Sciatic nerve (tissue), 2 donors: ENCODE data around the gene PARD3B. TPM values are rescaled to one million over a fixed set of nuclear protein-coding genes. Genes with fewer than 3 reads are reported as not detected.
A peak's percentile ranks its signal among the peaks of the same experiment; 100 is the strongest.

Experiments used
- ATAC-seq: fragments of 200-7000 bp; cut with Tn5 transposase; one replicate; pipeline ENCODE4 v1.9.1; 2020; ENCODE audit warnings: mild to moderate bottlenecking, moderate library complexity
- DNase-seq: peaks from one replicate; pipeline ENCODE4 v3.0.0-alpha.2; 2020; ENCODE audit warnings: low spot score
- intact Hi-C: fragments of 100-400 bp; cut with DNase I; formaldehyde crosslinking; loops from one replicate; pipeline ENCODE4 v1.14.2; 2022
- total RNA-seq: library from RNA; stranded (reverse); fragmentation: NEBNext Ultra II Directional; extraction: Animal tissue kit (Norgen Biotek cat#: 25700); gene quantifications from one replicate; pipeline ENCODE4 v1.2.1, GENCODE V29; 2021
- donor health status: DM: no; HTN: no; CAD: no.
- donor health status: DM: no; HTN: no; CAD: no.

Gene PARD3B
- total RNA-seq, 1 donor from 2014 or later = 100 TPM

DNA sequence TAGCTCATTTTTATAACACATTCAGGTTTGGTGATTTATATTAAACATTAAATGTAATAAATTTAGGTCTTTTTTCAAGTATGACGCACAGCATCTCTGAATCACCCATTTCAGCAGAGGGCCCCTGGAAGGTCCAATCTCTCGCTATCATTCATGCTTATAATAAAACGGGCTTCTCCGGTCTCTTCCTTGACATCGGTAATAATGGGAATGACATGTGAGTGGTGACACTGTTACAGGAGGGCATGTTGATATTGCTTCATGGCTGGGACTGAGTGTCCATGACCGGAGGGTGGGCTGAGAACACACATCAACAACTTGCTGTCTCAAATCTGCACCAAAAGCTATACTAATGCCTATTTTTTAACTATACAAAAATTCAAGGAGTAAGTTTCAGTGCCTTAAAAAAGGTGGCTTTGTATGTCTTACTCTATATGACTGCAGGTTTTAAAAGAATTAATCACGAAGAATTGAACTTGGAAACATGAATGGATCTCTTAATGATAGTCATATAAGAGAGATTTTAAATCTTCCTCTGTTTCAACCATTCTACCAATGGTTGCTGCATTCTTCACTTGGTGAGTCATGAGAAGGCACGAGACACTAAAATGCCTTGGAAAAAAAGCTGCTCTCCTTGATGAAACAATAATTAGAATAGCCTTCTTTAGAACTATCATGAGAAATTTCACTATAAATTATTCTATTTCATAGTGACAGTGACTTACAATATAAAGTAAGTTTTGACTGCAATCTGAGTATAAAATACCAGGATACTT is 1035.1 kb downstream of the PARD3B start:
- no peak for ATAC-seq
- intact Hi-C loops = no loop called here
- no peak for DNase-seq

DNA sequence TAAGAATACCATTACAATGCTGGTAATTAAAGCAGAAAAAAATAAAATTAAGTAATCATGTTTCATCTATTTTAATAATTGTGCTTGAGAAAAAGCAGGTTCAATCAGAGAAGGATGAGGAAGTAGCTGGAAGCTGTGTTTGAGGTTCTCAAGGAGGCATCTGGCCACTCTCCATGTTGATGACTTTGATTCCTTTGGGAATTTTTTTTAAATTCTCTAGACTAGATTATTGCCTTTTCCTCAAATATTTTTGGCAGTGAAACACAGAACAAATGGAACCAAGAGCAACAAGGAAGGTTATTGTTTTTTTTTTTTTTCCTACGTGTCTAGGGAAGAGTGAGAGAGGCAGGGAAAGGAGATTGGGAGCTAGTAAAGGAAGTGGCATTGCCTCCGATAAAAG is 1037.1 kb downstream of the PARD3B start:
- intact Hi-C loops = no loop called here
- ATAC-seq (peak; percentile 69), DNase-seq (no peak)

DNA sequence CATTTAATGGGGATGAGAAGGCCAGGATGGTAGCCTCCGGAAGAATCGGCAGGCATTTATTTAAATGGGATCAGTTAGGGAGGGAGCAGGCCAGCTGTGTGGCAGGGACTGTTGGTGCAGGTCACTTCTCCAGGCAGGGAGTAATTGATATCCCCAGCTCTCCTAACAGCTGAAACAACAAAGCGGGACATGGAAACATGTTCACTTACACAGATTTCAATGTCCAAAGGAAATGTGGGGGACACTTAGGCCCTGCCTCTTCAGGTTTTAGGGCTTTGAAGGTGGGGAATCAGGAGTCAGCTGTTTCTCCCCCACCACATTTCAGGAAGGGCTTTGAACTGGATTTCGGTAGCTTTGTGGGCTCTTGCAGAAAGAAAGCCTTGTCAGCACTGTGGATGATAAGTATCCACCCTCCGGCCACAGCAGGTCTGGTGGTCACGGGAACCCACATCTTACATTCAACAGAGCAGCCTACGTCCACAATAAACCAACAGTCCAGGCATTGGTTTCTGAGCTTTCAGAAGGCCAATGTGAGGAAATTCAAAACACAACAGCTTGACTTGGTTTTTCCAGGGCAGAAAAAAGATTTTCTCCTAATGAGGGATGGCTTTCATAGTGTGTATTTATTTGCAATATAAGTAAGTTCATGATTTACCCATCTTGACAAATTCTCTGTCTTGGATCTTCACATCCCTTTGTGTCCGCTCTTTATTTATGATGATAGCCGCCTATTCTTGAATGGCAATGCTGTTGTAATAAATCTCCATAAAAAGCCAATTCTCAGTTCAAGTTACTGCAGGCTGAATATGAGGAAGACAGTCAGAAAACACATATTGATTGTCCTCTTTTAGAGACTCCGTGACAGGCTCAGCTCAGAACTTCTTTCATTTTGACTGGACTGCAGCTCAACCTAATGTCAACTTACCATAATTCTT is 1040.4 kb downstream of the PARD3B start:
- peak; percentile 71 for ATAC-seq
- DNase-seq = no peak
- intact Hi-C loops = no loop called here

DNA sequence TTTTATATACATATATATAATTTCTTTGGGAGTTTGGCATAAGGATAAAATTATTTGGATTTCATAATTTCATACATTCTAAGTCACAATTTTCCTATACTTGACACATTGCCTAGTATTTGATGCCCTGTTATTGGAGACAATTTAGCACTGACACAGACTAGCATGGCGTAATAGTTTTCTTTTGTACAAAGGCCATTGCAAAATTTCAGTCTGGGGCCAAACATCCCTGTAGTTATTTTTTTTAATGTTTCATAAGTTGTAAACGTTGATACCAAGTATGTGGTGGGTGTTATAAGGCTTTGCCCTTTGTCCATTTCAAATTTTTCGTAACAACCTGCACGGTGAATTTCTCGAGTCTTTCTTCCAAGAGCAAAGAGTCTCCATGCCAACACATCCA is 1041.4 kb downstream of the PARD3B start:
- intact Hi-C loops = no loop called here
- ATAC-seq = no peak

DNA sequence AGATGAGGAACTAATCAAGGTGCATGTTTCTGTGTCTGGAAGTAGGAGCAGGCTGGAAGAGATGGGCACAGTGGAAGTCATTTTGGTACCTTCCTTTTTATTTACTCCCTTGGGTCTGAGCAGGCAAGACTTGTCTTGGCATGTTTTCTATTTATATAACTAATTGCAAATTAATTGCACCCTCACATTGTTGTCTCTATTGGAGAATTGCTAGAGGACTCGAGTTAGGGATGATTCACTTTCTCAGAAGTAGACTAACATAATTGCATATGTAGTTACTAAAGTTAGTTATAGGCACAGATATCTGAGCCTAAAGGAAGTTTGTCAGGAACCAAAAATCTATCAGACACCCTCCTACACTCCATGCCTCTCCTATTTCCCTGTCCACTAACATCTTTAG is 1044.2 kb downstream of the PARD3B start:
- intact Hi-C loops = no loop called here
- DNase-seq (no peak), ATAC-seq (no peak)

More for the DNA sequence above, 1041.4 kb downstream of the PARD3B start:
- DNase-seq = no peak

DNA sequence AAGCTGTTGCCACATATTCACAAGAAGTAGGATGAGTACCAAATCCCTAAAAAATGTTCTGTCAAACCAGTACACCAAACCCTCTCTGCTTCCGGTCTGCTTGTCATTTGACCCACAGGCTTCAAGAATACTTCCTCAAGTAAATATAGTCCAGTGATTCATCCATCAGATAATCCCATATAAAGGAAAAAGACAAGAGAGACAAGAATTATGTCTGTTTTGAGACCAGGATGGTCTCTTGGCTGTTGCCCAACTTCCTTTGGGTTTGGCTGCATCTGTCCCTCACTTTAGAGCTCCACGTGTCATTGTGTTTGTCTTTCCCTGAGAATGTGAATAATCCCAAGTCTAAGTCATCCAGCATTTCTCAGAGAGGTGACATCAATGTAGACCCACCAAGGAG is 1045.5 kb downstream of the PARD3B start:
- ATAC-seq = no peak
- DNase-seq = no peak
- intact Hi-C loops = no loop called here

DNA sequence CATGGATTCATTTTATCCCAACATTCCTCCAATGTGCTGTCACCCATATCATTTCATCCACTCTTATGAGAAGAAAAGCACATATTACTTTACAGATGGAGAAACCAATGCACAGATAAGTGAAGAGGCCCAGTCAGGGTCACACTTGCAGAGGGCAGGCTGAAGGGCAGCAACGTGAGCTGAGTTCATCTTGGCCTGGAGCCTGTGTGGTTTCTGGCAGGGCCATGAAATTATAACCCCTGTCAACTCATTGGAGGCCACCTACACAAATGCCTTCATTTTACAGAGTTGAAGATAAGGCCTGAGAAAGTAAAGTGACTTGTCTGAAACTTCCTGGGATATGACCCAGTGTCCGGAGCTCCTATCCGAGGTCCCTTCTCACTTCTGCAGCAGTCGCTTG is 1048.6 kb downstream of the PARD3B start:
- no peak for ATAC-seq
- no peak for DNase-seq
- intact Hi-C loops = no loop called here

DNA sequence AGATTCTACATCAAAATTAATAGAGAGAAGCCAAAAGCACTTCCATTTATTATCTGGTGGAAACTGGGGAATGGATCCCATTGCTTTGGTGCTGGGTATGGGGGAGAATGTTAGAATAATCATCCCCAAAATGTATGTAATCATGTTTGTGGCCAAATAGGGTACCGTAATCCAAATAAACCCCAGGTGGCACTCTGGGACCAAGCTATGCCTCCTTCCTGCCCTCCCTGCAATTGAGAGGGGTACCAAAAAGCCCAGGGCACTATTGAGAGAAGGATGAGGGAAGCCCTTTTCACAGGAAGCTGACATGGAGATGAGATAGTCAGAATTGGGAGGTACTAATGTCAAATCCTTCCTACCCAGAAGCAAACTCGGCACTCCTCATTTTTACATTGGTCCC is 1051.3 kb downstream of the PARD3B start:
- intact Hi-C loops = no loop called here
- DNase-seq (no peak), ATAC-seq (no peak)

DNA sequence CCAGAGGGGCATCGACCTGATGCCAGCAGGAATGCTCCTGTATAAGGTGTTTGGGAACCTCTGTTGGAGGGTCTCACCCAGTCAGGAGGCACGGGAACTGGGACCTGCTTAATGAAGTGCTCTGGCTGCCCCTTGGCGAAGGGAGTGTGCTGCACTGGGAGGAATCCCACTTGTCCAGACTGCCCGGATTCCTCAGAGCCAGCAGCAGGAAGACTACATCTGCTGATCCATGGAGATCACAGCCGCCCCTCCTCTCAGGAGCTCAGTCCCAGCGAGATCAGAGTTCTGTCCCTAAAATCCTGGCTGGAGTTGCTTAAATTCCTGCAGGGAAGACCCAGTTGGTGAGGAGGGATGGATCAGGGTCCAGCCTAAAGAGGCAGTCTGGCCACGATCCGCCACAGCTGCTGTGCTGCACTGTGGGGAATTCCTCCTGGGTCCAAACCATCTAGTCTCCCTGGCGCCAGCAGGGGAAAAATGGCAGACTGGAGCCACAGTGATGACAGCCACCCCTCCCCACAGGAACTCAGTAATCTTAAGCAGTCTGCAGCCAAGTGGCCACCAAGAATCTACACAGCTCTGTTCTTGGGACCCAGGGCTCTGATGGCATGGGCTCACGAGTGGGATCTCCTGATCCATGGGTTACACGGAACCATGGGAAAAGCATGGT is 1060.5 kb downstream of the PARD3B start:
- intact Hi-C loops = no loop called here
- ATAC-seq (no peak), DNase-seq (no peak)

DNA sequence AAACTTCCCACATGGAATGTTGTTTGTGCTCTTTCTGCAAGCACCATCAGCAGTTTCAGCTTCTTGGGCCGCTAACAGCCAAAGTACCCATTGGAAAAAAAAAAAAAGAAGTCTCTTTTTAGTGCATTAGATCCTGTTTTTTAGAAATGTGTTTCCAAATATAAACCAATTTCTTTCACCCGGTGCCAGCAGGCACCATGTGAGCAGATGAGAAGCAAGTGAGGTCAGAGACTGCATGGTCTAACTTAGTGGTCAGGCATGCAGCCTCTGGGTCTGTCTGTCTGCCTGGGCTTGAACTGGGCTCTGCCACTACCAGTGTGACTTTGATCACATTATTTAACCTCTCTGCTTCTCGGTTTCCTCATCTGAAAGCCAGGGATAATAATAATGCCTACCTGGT is 1061.9 kb downstream of the PARD3B start:
- ATAC-seq (no peak), DNase-seq (no peak)
- intact Hi-C loops = no loop called here

DNA sequence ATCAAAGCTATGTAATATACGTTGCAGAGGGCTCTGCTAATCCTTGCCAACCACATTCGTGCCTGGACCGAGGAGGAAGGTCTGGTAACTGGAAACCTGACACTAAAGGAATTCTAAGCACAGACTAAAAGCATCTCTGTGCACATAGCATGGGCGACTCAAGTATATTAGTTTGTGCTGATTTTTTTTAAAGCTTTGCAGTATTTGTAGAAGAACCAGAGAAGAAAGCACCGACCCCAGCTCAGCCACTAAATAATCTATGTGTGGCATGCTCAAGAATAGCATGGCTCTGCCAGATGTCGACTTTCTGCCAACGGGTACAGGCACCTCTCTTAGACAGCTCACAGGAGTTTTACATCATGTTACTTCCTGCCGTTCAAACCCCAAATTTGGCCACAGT is 1063.8 kb downstream of the PARD3B start:
- DNase-seq = no peak
- intact Hi-C loops = no loop called here

DNA sequence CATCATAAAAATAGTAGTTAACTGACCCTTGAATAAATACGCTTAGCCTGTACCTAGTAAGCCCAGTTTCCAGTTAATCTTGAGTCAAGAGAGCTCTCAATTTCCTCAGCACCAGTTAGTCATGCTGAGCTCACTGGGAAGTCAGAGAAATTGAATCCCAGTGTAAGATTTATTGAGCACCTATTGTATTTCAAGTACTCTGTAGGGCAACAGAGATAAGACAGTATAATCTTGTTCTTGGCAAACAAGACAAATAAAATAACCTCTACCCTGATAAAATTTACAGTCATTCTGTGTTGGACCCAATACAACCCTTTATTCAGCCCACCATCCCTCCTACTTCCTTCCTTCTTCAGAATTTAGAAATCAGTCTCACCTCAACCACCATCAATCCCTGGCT is 1065.2 kb downstream of the PARD3B start:
- ATAC-seq (no peak), DNase-seq (no peak)
- intact Hi-C loops = no loop called here

More for the DNA sequence above, 1063.8 kb downstream of the PARD3B start:
- no peak for ATAC-seq

DNA sequence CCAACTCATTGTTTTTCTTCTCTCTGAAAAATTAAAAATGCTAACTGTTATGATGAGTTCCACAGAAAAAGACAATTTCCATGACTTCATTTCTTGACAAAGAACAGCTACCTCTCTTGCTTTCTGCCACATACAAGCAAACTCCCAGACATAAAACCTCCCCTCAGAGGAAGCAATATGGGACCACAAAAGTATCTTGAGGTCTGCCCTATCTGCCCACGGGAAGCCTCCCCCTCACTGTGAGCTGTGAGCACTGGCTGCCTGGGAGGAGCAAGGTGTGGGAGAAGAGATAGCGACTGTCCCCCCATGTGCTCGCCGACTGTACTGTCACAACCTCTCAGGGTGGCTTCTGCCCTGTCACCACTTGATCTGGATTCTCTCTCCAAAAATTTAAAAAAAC is 1067.4 kb downstream of the PARD3B start:
- DNase-seq = no peak
- intact Hi-C loops = no loop called here
- peak; percentile 44 for ATAC-seq

DNA sequence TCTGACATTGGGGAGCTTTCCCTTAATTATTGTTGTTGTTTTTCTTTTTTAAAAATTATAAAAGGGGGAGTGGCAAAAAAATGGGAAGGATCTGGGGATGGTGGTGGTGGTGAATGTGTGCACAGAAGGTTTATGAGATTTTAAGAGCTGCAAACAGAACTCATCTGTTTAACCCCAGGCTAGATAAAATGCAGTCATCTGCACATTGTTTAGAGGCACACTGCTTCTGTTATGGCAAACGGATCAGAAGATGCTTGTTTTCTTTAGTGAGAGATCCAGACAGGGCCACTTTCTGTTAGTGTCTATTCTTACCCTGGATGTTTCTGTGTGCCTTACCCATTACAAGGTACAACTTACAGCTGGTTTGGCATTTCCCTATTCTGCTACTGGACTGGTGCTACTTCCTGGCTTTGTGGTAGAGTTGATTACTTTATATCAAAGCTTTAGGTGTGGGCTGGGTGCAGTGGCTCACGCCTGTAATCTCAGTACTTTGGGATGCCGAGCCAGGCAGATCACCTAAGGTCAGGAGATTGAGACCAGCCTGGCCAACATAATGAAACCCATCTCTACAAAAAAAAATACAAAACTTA is 1068.8 kb downstream of the PARD3B start:
- intact Hi-C loops = no loop called here
- ATAC-seq (no peak), DNase-seq (no peak)

DNA sequence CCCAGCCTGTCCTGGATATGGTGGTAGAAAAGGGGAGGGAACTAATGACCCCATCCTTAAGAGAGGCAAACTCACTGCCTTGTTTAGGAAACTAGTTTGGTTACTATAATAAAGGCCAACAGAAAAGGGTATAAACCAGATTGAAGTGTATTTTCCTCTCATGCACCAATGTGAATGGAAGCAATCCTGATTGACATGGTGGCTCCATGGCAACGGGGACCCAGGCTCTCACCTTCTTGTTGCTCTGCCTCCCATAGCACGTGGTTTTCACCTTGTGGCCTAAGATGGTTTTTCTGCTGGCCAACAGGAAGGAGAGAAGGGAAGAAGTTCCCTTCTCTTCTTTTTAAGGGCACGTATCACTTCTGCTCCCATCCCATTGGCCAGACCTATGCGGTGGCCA is 1069.7 kb downstream of the PARD3B start:
- no peak for DNase-seq
- no peak for ATAC-seq
- intact Hi-C loops = no loop called here

DNA sequence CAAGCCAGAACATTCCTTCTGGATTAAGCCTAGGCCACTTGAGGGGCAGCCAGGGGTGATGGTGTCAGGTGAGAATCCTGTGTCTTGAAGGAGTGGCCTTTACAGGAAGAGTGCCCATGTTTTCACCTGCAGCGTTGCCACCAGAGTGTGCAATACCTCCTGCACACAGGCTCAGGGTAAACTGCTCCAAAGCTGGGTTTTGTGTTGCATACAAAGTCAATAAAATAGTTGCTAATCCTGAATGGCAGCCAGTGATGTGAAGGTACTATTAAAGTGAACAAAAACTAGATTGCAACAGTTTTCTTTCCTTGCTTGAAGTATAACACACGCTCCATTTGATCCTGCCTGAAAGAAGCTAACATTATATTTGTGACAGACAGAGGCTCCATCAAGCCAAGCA is 1072.6 kb downstream of the PARD3B start:
- ATAC-seq = no peak
- no peak for DNase-seq
- intact Hi-C loops = no loop called here

DNA sequence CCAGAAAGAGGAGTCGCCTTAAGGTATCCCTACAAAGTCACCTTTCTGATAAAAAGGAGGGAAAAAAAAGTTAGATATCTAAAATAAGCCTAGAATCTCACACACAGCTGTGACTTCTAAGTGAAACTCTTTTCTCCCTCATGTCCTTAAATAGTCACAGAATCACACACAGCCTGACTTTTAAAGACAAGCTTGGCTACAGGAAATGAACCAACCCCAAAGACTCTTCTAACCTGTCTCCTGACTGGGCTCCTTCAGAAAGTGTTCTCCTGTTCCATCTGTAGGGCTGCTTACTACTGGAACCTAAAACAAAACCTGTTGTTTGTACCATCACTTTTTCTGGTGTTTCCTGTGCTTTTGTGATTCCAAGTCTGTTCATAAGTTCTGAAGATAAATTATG is 1074.3 kb downstream of the PARD3B start:
- ATAC-seq = no peak
- intact Hi-C loops = no loop called here
- DNase-seq = no peak

DNA sequence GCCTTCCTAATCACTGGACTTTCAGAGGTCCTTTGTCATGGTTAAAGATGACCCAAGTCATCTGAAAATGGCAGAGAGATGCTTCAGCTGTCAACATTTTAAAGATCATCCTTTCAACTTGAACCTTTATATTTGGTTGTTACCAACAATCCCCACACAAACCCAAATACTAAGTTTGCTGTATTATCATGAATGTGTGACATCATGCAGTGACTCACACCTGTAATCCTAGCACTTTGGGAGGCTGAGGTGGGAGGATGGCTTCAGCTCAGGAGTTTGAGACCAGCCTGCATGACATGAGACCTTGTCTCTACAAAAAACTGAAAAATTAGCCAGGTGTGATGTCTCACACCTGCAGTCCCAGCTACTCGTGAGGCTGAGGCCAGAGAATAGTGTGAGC is 1081.8 kb downstream of the PARD3B start:
- ATAC-seq (no peak), DNase-seq (no peak)
- intact Hi-C loops = no loop called here

DNA sequence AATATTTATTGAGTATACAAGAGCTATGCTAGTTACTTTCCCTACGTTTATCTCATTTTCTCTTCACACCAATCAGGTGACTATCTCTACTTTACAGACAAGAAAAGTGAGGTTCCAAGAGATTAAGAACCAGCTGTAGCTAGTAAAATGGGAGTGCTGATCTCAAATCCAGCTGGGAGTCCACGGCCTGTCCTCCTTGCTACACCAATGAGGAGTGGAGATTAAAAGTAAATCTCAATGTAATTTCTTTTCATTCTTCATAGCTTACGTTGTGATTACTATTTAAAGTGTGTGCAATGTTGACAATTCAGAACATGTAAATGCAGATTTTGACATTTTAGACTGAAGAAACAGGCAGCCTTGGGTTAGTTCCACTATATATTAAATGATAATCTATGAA is 1083.1 kb downstream of the PARD3B start:
- intact Hi-C loops = no loop called here
- ATAC-seq = no peak
- no peak for DNase-seq
